HL-60 (cell line): ENCODE data around the gene TMC4.

Experiments used
- DNase-seq, 2 experiments: peaks; one replicate each; pipeline ENCODE4 v3.0.0-alpha.2; 2010 to 2020; ENCODE audit warnings: low read depth in 1 of 2, low spot score in 1 of 2
- H3K27ac ChIP-seq: fragments of 250-450 bp; sonication (Bioruptor Pico); replicated peaks from 2 replicates; pipeline ENCODE4 v1.5.1; 2020; ENCODE audit warnings: mild to moderate bottlenecking, moderate library complexity
- H3K27me3 ChIP-seq: fragments of 250-450 bp; sonication (Bioruptor Pico); 2 replicates; pipeline ENCODE4 v1.5.1; 2021; ENCODE audit warnings: mild to moderate bottlenecking, moderate library complexity; ENCODE audit not compliant: insufficient read depth, poor library complexity, severe bottlenecking
- H3K4me3 ChIP-seq: replicated peaks from 2 replicates; pipeline ENCODE4 v1.5.1; 2011; ENCODE audit warnings: mild to moderate bottlenecking, control low read depth, low read length; ENCODE audit not compliant: insufficient read depth
- CTCF ChIP-seq: IDR thresholded peaks from one replicate; pipeline ENCODE4 v1.5.1; 2011; ENCODE audit warnings: low read length, control low read depth, inconsistent platforms; ENCODE audit not compliant: insufficient read depth
- GABPA ChIP-seq: IDR thresholded peaks from 2 replicates; pipeline ENCODE4 v1.6.1; 2012; ENCODE audit warnings: low read depth
- POLR2AphosphoS5 ChIP-seq: IDR thresholded peaks from 2 replicates; pipeline ENCODE4 v1.6.1; 2012; ENCODE audit warnings: low read depth
- REST ChIP-seq: IDR thresholded peaks from 2 replicates; pipeline ENCODE4 v1.6.1; 2012; ENCODE audit warnings: low read depth; ENCODE audit not compliant: insufficient replicate concordance
- SPI1 ChIP-seq: IDR thresholded peaks from 2 replicates; pipeline ENCODE4 v1.6.1; 2012; ENCODE audit warnings: low read depth, mild to moderate bottlenecking, borderline replicate concordance

Gene TMC4

GRCh38 chr19:54160854-54161253 is 12.1 kb downstream of the TMC4 start:
- TF ChIP-seq REST: no peak
- no peak for TF ChIP-seq GABPA
- no peak for TF ChIP-seq SPI1
- TF ChIP-seq CTCF: no peak
- no peak for TF ChIP-seq POLR2AphosphoS5
- Histone ChIP-seq H3K27ac (peak overlapping the region; percentile 90), H3K27me3 (peaks cover 2% of the 10 kb centered on the region), H3K4me3 (peak overlapping the region; percentile 52)
- DNase-seq: no peak

- H3K27me3 ChIP-seq: peaks cover 2% of the 10 kb centered on the region
- no peak for TF ChIP-seq GABPA
- TF ChIP-seq CTCF: no peak
- TF ChIP-seq REST: no peak
- TF ChIP-seq POLR2AphosphoS5: no peak
- TF ChIP-seq SPI1: no peak
- no peak for DNase-seq
- H3K27ac ChIP-seq: peak overlapping the region; percentile 90
- H3K4me3 ChIP-seq: peak overlapping the region; percentile 52
These were observed 12.7 kb downstream of the TMC4 start for GRCh38 chr19:54160182-54160811.

- DNase-seq: peak; percentile 100
- H3K27me3 ChIP-seq: no peaks in the 10 kb centered on the region
- peak within 1 kb of the TSS; percentile 52 for H3K4me3 ChIP-seq
- TF ChIP-seq REST (no peak), CTCF (no peak), POLR2AphosphoS5 (peak; percentile 66), SPI1 (peak; percentile 28; the same call in 1 of the 2 replicates), GABPA (peak; percentile 58; the same call in 1 of the 2 replicates)
- peak within 1 kb of the TSS; percentile 98 for H3K27ac ChIP-seq
These were observed 13.4 kb downstream of the TMC4 start, which contains the start of gene LENG1 for GRCh38 chr19:54159352-54160181. Gene LENG1, minus strand, starts transcription at chr19:54159721. Its CDS starts 26 bp downstream, at chr19:54159695.
